GM15510 (cell line): ENCODE measurements around the gene PPFIA3.

Experiments
- POLR2A ChIP-seq: IDR thresholded peaks from 3 replicates; pipeline ENCODE4 v1.6.1; 2011; ENCODE audit warnings: borderline replicate concordance; ENCODE audit not compliant: insufficient read length; ENCODE audit errors: extremely low read depth

The PPFIA3 gene

DNA sequence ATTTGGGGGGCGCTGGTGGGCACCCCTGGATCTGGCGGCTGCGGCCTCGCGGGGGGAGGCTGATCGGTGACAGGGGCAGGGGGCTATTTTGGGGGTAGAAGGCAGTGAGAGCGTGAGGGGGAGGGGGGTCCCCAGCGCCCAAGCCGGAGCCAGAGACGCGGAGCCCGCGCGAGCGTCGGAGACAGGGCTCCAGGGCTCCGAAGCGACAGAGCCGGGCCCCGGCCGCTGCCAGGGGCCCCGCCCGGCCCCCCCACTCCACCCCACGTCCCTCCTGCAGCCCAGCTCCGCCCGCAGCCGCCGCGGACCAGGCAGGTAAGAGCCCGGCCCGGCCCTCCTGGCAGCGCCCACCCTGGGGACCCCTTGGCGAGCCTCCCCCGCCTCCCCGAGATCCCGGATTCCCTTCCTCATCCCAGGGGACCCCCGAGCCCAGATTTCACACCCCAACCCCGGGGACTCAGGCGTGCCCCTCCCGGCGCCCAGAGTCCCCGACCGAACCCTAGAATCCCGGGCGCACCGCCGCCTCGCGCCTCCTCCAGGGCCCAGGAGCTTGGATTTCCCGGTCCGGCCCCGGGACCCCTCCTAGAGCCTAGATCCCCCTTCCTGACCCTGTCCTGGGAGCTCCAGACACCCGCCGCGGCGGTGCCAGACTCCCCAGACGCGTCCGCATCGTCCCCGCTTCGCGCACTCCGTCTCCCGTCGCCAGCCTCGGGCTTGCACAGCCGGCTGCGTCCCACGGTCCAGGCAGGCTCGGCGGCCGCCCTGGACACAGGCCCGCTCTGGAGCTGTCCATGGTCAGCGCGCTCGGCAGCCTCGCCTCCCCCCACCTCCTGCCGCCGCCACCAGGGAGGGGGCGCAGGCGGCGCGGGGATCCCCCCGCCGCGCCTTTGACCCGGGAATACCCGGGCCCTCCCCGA is at the start of gene PPFIA3:
TSS of gene PPFIA3 (plus strand) at position 134 of the 914 bp plus-strand sequence. CDS start 8,330 bp downstream, outside the sequence.
- TF ChIP-seq POLR2A = no peak

DNA sequence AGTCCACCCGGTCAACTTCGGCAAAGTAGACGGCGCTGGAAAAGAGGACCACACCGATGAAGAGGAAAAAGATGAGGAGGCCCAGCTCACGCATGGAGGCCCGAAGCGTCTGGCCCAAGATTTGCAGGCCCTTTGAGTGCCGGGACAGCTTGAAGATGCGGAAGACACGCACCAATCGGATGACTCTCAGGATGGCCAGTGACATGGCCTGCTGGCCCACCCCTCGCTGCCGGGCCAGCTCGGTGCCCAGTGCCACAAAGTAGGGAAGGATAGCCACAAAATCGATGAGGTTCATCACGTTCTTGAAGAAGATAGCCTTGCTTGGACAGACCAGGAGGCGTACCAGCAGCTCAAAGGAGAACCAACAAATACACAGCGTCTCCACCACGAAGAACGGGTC is 48.9 kb upstream of the PPFIA3 start:
- no peak for TF ChIP-seq POLR2A

DNA sequence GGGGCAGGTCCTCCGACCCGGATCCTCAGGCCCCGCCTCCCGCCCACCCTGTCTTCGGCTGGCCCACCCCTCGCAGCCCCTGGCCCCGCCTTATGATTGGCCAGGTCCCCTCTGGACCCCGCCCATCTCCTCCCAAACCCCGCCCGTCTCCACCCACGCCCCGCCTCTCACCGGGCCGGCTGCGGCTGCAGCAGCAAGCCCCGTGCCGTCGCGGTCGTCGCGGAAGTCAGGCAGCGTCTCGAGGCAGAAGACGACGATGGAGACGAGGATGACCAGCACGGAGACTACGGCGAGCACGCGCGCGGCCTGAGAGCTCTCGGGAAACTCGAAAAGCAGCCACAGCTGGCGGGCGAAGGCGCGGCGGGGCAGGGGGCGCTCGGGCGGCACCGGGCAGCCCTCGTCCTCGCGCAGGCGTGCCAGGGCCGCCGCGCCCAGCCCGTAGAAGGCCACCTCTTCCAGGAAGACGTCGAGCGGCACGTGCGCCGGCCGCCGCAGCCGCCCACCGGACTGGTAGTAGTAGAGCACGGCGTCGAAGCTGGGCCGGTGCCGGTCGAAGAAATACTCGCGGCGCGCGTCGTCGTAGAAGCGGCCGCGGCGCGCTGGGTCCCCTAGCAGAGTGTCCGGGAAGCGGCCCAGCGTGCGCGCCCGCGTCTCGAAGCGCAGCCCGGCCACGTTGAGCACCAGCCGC is 47.3 kb upstream of the PPFIA3 start:
- TF ChIP-seq POLR2A = no peak

DNA sequence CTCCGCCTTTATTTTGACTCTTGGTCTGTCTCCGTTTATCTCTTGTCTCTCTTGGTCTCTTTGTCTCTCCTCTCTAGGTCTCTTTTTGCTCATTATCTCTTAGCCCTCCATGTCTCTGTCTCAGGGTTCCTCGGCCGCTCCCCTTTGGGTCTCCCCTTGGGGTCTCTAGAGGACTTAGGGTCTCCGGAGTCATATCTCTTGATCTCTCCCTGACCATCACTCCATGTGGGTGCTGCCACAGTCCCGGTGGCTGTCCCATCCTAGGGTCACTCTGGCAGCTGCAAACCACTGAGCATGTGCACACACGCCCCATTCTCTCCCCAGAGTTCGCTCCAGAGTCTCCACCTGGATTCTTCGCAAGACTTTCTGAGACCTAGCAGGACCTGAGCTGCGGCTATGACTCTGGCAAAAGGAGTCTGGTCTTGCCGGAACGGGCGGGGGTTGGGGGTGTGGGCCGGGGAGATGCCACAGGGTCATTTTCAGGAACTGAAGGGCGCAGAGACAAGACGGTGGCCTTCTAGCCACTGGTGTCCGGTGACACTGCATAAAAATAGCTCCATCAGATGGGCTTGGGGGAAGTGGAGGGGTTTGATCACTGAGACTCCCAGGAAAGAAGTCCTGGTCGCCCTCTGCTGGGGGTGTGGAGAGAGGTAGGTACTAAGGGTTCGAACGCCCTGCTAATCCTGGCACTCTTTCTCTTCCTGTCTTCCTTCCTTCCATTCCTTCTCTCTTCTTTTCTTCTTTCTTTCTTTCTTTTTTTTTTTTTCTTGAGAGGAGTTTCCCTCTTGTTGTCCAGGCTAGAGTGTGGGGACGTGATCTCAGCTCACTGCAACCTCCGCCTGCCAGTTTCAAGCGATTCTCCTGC is 45.6 kb upstream of the PPFIA3 start:
- no peak for TF ChIP-seq POLR2A

DNA sequence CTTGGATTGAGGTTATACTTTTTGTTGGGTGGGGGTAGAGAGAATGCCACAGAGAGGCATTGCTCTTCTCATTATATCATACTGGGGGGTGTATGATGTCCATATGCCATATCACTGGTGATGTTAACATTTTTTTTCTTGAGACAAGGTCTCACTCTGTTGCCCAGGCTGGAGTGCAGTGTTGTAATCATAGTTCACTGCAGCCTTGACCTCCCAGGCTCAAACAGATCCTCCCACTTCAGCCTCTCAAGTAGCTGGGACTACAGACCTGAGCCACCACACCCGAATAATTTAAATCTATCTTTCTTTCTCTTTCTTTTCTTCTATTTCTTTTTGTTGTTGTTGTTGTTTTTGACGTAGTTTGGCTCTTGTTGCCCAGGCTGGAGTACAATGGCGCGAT is 39.0 kb upstream of the PPFIA3 start:
- TF ChIP-seq POLR2A = no peak

DNA sequence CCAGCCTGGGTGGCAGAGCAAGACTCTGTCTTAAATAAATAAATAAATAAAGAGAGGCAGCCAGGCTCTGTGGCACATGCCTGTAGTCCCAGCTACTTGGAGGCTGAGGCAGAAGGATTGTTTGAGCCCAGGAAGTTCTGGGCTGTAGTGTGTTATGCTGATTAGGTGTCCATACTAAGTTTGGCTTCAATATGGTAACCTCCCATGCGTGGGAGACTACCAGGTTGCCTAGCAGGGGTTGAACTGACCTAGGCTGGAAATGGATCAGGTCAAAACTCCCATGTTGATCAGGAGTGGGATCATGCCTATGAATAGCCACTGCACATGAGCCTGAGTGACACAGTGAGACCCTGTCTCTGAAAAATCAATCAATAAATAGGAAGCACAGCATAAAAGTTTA is 38.1 kb upstream of the PPFIA3 start:
- no peak for TF ChIP-seq POLR2A

DNA sequence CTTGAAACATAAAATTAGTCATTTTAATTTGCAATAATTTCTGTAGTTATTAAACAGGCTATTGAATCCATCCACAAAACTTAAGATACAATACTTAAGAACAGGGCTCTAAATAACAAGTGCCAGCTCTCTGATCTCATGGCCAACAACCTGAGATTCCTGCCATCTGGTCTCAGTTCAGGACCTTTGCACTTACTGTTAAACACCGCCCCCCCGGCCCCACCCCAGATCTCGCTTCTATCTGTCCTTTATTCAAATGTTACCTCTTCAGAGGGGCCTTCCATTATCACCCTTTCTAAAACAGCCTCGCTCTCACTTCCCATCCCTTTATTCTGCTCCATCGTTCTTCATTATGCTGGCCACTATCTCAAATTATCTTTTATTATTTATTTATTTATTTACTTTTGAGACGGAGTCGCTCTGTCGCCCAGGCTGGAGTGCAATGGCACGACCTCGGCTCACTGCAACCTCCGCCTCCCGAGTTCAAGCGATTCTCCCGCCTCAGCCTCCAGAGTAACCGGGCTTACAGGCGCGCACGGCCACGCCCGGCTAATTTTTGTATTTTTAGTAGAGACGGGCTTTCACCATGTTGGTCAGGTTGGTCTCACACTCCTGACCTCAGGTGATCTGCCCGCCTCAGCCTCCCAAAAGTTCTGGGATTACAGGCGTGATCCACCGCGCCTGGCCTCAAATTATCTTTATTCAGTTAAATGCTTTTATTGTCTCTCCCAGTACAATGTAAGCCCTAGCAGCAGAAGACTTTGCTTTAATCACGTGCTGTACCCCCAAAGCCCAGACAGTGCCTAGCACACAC is 34.9 kb upstream of the PPFIA3 start:
- TF ChIP-seq POLR2A = no peak

DNA sequence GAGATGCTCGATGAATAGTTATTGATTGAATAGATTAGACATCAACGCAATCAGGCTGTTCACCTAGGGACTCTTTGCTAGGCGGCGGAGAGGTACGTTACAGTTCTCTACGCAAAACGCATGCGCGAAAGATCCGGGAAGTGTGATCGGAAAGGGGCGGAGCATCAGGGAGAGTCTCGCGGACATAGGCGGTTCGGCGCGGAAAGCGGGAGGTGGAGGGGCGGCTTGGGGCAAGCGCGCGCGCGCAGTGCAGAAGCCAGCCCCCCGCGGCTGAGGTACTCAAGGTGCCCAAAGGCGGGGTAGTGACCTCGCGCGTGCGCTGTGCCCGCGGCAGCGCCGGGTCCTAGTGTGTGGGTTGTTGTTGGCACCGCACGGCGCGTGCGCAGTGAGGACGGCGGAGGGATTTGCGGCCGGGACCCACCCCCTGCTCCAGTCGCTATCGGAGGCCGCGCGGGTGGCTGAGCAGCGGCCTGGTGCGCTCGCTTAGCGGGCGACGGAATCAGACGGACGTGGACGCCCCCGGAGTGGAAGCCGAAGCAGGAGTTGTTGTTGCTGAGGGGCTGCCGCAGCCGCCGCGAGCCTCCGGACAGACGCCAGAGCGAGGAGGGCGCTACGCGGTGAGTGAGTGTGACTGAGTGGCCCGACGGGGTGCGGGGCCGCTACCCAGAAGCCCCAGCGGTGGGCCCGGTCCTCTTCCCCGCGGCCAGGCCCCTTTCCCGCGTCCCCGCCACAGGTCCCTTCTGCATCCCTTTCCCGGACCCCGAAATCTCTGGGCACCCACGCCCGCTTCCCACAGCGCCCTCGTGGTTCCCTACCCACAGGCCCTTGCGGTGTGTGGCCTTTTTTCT is 34.1 kb upstream of the PPFIA3 start, which contains the start of gene SNRNP70:
TSS of gene SNRNP70 (plus strand) at position 432 of the 848 bp plus-strand sequence. CDS start 964 bp downstream, outside the sequence.
- TF ChIP-seq POLR2A = peak; percentile 97

DNA sequence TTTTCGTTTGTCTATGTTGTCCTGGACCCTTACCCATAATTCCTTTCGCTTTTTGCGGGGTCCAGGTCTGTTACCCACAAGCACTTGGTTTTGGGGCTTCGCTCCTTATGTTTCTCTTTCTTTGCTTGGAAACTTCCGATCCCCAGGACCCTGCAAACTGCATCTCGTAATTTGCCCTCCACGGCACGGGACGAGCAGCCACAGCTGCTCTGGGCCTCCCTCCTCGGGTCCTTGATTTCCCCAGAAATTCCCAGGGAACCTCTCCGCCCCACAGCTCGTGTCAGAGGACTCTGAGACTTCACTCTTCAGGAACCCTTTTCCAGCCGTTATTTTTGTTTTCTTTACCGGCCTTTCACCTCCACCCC is 33.5 kb upstream of the PPFIA3 start:
- no peak for TF ChIP-seq POLR2A

DNA sequence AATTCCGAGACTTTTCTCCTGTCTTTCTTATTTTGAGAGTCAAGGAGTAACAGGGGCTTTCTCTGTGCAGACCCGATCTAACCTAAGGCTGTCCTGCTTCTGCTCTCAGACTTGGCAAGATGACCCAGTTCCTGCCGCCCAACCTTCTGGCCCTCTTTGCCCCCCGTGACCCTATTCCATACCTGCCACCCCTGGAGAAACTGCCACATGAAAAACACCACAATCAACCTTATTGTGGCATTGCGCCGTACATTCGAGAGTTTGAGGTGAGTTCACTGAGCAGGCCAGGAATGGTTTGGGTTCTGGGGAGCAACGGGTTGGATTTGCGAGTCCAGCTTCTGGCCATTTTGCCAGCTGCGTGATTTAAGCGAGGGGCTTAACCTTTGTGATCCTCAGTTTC is 33.0 kb upstream of the PPFIA3 start:
- TF ChIP-seq POLR2A = no peak

DNA sequence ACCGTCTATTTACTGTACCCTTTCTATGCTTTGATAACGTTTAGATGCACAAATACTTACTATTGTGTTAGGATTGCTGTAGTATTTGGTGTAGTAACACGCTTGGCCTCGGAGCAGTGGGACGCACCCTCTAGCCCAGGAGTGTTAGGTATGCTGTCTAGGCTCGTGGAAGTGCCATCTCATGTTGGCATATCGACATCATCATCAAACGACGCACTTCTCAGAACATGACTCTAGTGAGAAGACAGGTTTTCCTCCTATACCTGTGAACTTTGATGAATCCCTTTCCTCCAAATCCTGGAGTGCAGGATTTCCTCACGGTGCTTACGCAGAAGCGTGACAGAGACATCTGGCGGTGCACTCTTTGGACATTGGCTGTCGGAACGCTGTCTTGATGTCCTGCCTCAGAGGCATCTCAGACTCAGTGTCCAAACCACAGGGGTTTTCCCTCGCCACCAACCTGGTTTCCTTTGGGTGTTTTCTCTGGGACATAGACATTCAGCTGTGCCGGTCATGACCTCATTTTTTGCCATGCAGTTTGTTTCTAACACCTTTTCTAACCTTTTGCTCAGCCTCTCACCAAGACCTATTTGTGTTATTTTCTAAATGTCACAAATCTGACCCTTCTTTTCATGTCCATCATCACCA is 27.8 kb upstream of the PPFIA3 start:
- no peak for TF ChIP-seq POLR2A

DNA sequence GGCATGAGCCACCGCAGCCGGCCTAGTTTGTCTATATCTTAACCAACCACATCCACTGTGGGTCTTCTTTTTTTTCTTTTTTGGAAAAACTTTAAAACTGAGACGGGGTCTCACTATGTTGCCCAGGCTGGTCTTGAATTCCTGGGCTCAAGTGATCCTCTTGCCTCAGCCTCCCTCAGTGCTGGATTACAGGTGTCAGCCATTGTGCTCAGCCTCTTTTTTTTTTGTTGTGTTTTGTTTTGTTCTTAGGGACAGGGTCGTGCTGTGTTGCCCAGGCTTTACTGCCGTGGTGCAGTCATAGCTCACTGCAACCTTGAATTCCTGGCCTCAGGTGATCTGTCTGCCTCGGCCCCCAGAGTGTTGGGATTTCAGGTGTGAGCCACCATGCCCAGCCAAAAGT is 26.7 kb upstream of the PPFIA3 start:
- TF ChIP-seq POLR2A = no peak
